Left lung (tissue), 10 donors: ENCODE results near the gene SDF4. TPM values are rescaled to one million over a fixed set of nuclear protein-coding genes. Genes with fewer than 3 reads are reported as not detected.
A peak's percentile ranks its signal among the peaks of the same experiment; 100 is the strongest.

ENCODE experiments used
- ATAC-seq: fragments of 200-7000 bp; cut with Tn5 transposase; one replicate; pipeline ENCODE4 v1.9.1; 2020; ENCODE audit warnings: moderate library complexity
- DNase-seq, 4 donors: peaks; one replicate each; pipeline ENCODE4 v3.0.0-alpha.2; 2013 to 2020
- H3K27ac ChIP-seq, 2 donors: fragments of 200-600 bp; sonication (generic) in 1 of 2; one replicate each; pipeline versions ENCODE4 v1.5.0 to v1.8.0; 2020 to 2021
- H3K27me3 ChIP-seq, 2 donors: fragments of 200-600 bp; sonication (generic) in 1 of 2; one replicate each; pipeline versions ENCODE4 v1.5.0 to v1.8.0; 2020 to 2021
- H3K36me3 ChIP-seq, 2 donors: fragments of 200-600 bp; sonication (generic) in 1 of 2; one replicate each; pipeline versions ENCODE4 v1.5.0 to v1.8.0; 2020 to 2021
- H3K4me1 ChIP-seq, 2 donors: fragments of 200-600 bp; one replicate each; pipeline ENCODE4 v1.8.0; 2021
- H3K4me3 ChIP-seq, 2 donors: fragments of 200-600 bp; sonication (generic) in 1 of 2; one replicate each; pipeline versions ENCODE4 v1.5.0 to v1.8.0; 2020 to 2021; ENCODE audit warnings: mild to moderate bottlenecking in 1 of 2
- H3K9me3 ChIP-seq, 2 donors: fragments of 200-600 bp; sonication (generic) in 1 of 2; one replicate each; pipeline versions ENCODE4 v1.5.0 to v1.8.0; 2020 to 2021
- CTCF ChIP-seq, 2 donors: fragments of 200-600 bp; sonication (generic) in 1 of 2; IDR thresholded peaks; one replicate each; pipeline versions ENCODE4 v1.5.0 to v1.8.0; 2021; ENCODE audit warnings: antibody characterized with exemption in 2 of 2
- intact Hi-C, 2 donors: fragments of 100-400 bp; cut with DNase I; formaldehyde crosslinking; loops; one replicate each; pipeline versions ENCODE4 v1.11.2 to v1.14.2; 2022
- polyA plus RNA-seq, 6 donors: library from polyadenylated mRNA; unstranded; fragments of 120-200 nt; gene quantifications; one replicate each; pipeline ENCODE4 v1.2.1, GENCODE V29; 2013; ENCODE audit not compliant: insufficient read length in 6 of 6
- total RNA-seq, 2 donors: library from RNA; stranded (reverse); fragmentation: NEBNext Ultra II Directional; extraction: Animal tissue kit (Norgen Biotek cat#: 25700); gene quantifications; one replicate each; pipeline ENCODE4 v1.2.1, GENCODE V29; 2021
- donor health status: DM: no; HTN: yes; CAD: no.
- donor health status: DM: no; HTN: no; CAD: no.

Gene SDF4
- total and polyA plus RNA-seq, 8 donors = 86.7 to 166 (median 100) TPM

GRCh38 chr1:1278620-1279019, 46.8 kb upstream of the SDF4 start:
- TF ChIP-seq CTCF (IDR thresholded peaks at IDR 0.05) = no peak
- Histone ChIP-seq H3K27ac (no peak overlapping the region), H3K27me3 (peaks cover 0 to 7% of the 10 kb centered on the region in 2 donors), H3K4me3 (no peak overlapping the region), H3K36me3 (no peaks in the 10 kb centered on the region), H3K4me1 (peaks cover 5 to 8% of the 10 kb centered on the region in 2 donors), H3K9me3 (no peaks in the 10 kb centered on the region)
- intact Hi-C loops = no loop called here
- DNase-seq (no peak), ATAC-seq (no peak)

- no peak for TF ChIP-seq CTCF (IDR thresholded peaks at IDR 0.05)
- Histone ChIP-seq H3K36me3 (no peaks in the 10 kb centered on the region), H3K9me3 (no peaks in the 10 kb centered on the region), H3K27me3 (no peaks in the 10 kb centered on the region), H3K4me3 (no peak overlapping the region), H3K27ac (no peak overlapping the region), H3K4me1 (peaks cover 22 to 31% of the 10 kb centered on the region in 2 donors)
- no peak for DNase-seq
- intact Hi-C loops = no loop called here
- no peak for ATAC-seq
Measured at GRCh38 chr1:1275836-1276235, 44.0 kb upstream of the SDF4 start.

- H3K4me3 ChIP-seq = peak overlapping the region in 1 of 2 donors; percentile 94
- no peak for TF ChIP-seq CTCF (IDR thresholded peaks at IDR 0.05)
- no peaks in the 10 kb centered on the region for H3K27me3 ChIP-seq
- peaks cover 22 to 38% of the 10 kb centered on the region in 2 donors for H3K4me1 ChIP-seq
- intact Hi-C loops = no loop called here
- no peaks in the 10 kb centered on the region for H3K36me3 ChIP-seq
- ATAC-seq (no peak), DNase-seq (no peak)
- H3K9me3 ChIP-seq = no peaks in the 10 kb centered on the region
- H3K27ac ChIP-seq = no peak overlapping the region
Measured at GRCh38 chr1:1274931-1275431, 43.2 kb upstream of the SDF4 start.

GRCh38 chr1:1274299-1274930, 42.6 kb upstream of the SDF4 start:
- H3K36me3 ChIP-seq = no peaks in the 10 kb centered on the region
- intact Hi-C loops = no loop called here
- peak overlapping the region; percentile 83 to 94 for H3K4me3 ChIP-seq
- H3K4me1 ChIP-seq = peaks cover 22 to 41% of the 10 kb centered on the region in 2 donors
- TF ChIP-seq CTCF (IDR thresholded peaks at IDR 0.05) = no peak
- DNase-seq = no peak
- H3K9me3 ChIP-seq = no peaks in the 10 kb centered on the region
- ATAC-seq = no peak
- no peaks in the 10 kb centered on the region for H3K27me3 ChIP-seq
- H3K27ac ChIP-seq = peak overlapping the region; percentile 39 to 80

GRCh38 chr1:1273512-1274298, 41.9 kb upstream of the SDF4 start, which contains the start of gene UBE2J2:
TSS of gene UBE2J2 (minus strand) at chr1:1273854. CDS start at chr1:1267992, 5,862 bp downstream.
- peaks cover 0 to 3% of the 10 kb centered on the region in 2 donors for H3K36me3 ChIP-seq
- intact Hi-C loops = no loop called here
- DNase-seq (peak; percentile 86 to 99 (median 95)), ATAC-seq (peak; percentile 98)
- peaks cover 22 to 41% of the 10 kb centered on the region in 2 donors for H3K4me1 ChIP-seq
- TF ChIP-seq CTCF (IDR thresholded peaks at IDR 0.05) = no peak
- H3K4me3 ChIP-seq = peak within 1 kb of the TSS; percentile 83 to 94
- no peaks in the 10 kb centered on the region for H3K9me3 ChIP-seq
- no peaks in the 10 kb centered on the region for H3K27me3 ChIP-seq
- peak within 1 kb of the TSS; percentile 56 to 80 for H3K27ac ChIP-seq
